DOHH2 (cell line): ENCODE data around the gene CACNA1B.

Experiments
- H3F3A ChIP-seq: fragments of 200-600 bp; sonication (generic), shearing (Covaris generic); 2 replicates; pipeline ENCODE4 v1.6.0; 2016; ENCODE audit warnings: antibody characterized with exemption, mild to moderate bottlenecking; ENCODE audit not compliant: control insufficient read depth, insufficient read depth
- H3K27ac ChIP-seq: fragments of 200-600 bp; sonication (generic); 2 replicates; pipeline ENCODE4 v1.5.1; 2014; ENCODE audit warnings: low read depth, mild to moderate bottlenecking, low read length, moderate library complexity
- H3K27me3 ChIP-seq: fragments of 200-600 bp; sonication (generic); 2 replicates; pipeline ENCODE4 v1.6.1; 2014; ENCODE audit warnings: mild to moderate bottlenecking, low read length, mixed read lengths; ENCODE audit not compliant: control insufficient read depth
- H3K36me3 ChIP-seq: fragments of 200-600 bp; sonication (generic); 2 replicates; pipeline ENCODE4 v1.6.1; 2014; ENCODE audit warnings: mild to moderate bottlenecking, low read length, moderate library complexity, mixed read lengths; ENCODE audit not compliant: control insufficient read depth
- H3K4me1 ChIP-seq: fragments of 200-600 bp; sonication (generic); 2 replicates; pipeline ENCODE4 v1.6.1; 2014; ENCODE audit warnings: mild to moderate bottlenecking, low read length, mixed read lengths; ENCODE audit not compliant: control insufficient read depth
- H3K4me2 ChIP-seq: fragments of 200-600 bp; sonication (generic); 2 replicates; pipeline ENCODE4 v1.6.0; 2014; ENCODE audit warnings: mild to moderate bottlenecking, low read length, moderate library complexity
- H3K4me3 ChIP-seq: fragments of 200-600 bp; sonication (generic); 2 replicates; pipeline ENCODE4 v1.5.1; 2014; ENCODE audit warnings: mild to moderate bottlenecking, low read length, mixed read lengths
- H3K79me2 ChIP-seq: fragments of 200-600 bp; sonication (generic); 2 replicates; pipeline ENCODE4 v1.6.1; 2014; ENCODE audit warnings: mild to moderate bottlenecking, low read length, mixed read lengths; ENCODE audit not compliant: control insufficient read depth
- H3K9me2 ChIP-seq: fragments of 200-600 bp; sonication (generic); replicated peaks from 2 replicates; pipeline ENCODE4 v1.6.1; 2014; ENCODE audit warnings: mild to moderate bottlenecking, low read length, mixed read lengths; ENCODE audit not compliant: control insufficient read depth
- H3K9me3 ChIP-seq: fragments of 200-600 bp; sonication (generic); 2 replicates; pipeline ENCODE4 v1.6.1; 2014; ENCODE audit warnings: antibody characterized with exemption, low read length, mixed read lengths; ENCODE audit not compliant: control insufficient read depth, insufficient read depth
- H4K20me1 ChIP-seq: fragments of 200-600 bp; sonication (generic); 2 replicates; pipeline ENCODE4 v1.6.0; 2014; ENCODE audit warnings: low read depth, mild to moderate bottlenecking, antibody characterized with exemption, low read length, moderate library complexity; ENCODE audit not compliant: control insufficient read depth, insufficient read depth
- CTCF ChIP-seq: fragments of 200-600 bp; sonication (generic); IDR thresholded peaks from one replicate; pipeline ENCODE4 v1.5.1; 2014; ENCODE audit warnings: antibody characterized with exemption, mild to moderate bottlenecking, low read depth, low read length; ENCODE audit not compliant: poor library complexity, severe bottlenecking
- EZH2phosphoT487 ChIP-seq: fragments of 200-600 bp; sonication (generic); IDR thresholded peaks from 2 replicates; pipeline ENCODE4 v1.6.1; 2017; ENCODE audit warnings: borderline replicate concordance, mild to moderate bottlenecking, antibody characterized with exemption, low read length, moderate library complexity, mixed read lengths

CACNA1B gene

GRCh38 chr9:138076650-138077009, 199.0 kb downstream of the CACNA1B start:
- Histone ChIP-seq H3K4me2 (no peak overlapping the region), H3K36me3 (no peaks in the 10 kb centered on the region), H3K27ac (no peak overlapping the region), H4K20me1 (no peaks in the 10 kb centered on the region), H3K4me1 (no peaks in the 10 kb centered on the region), H3K79me2 (no peaks in the 10 kb centered on the region), H3K9me3 (no peaks in the 10 kb centered on the region), H3F3A (no peaks in the 10 kb centered on the region), H3K9me2 (no peaks in the 10 kb centered on the region), H3K4me3 (no peak overlapping the region), H3K27me3 (no peaks in the 10 kb centered on the region)
- no peak for TF ChIP-seq EZH2phosphoT487
- no peak for TF ChIP-seq CTCF

GRCh38 chr9:138077126-138077525, 199.5 kb downstream of the CACNA1B start:
- Histone ChIP-seq H3K27ac (no peak overlapping the region), H3K4me2 (no peak overlapping the region), H4K20me1 (no peaks in the 10 kb centered on the region), H3K27me3 (no peaks in the 10 kb centered on the region), H3K9me3 (no peaks in the 10 kb centered on the region), H3F3A (no peaks in the 10 kb centered on the region), H3K9me2 (no peaks in the 10 kb centered on the region), H3K4me3 (no peak overlapping the region), H3K79me2 (no peaks in the 10 kb centered on the region), H3K4me1 (no peaks in the 10 kb centered on the region), H3K36me3 (no peaks in the 10 kb centered on the region)
- TF ChIP-seq EZH2phosphoT487 (no peak), CTCF (no peak)

GRCh38 chr9:138077898-138078540, 200.4 kb downstream of the CACNA1B start:
- Histone ChIP-seq H3K9me2 (no peaks in the 10 kb centered on the region), H3K79me2 (no peaks in the 10 kb centered on the region), H3K27me3 (no peaks in the 10 kb centered on the region), H4K20me1 (no peaks in the 10 kb centered on the region), H3F3A (no peaks in the 10 kb centered on the region), H3K27ac (no peak overlapping the region), H3K9me3 (no peaks in the 10 kb centered on the region), H3K36me3 (no peaks in the 10 kb centered on the region), H3K4me1 (no peaks in the 10 kb centered on the region), H3K4me2 (no peak overlapping the region), H3K4me3 (no peak overlapping the region)
- no peak for TF ChIP-seq CTCF
- TF ChIP-seq EZH2phosphoT487: no peak

GRCh38 chr9:138078846-138079245, 201.3 kb downstream of the CACNA1B start:
- Histone ChIP-seq H3K36me3 (no peaks in the 10 kb centered on the region), H3K79me2 (no peaks in the 10 kb centered on the region), H3K9me3 (no peaks in the 10 kb centered on the region; the same call in 1 of the 2 replicates), H3F3A (no peaks in the 10 kb centered on the region), H3K9me2 (no peaks in the 10 kb centered on the region), H3K4me1 (no peaks in the 10 kb centered on the region), H3K4me2 (no peak overlapping the region), H3K27ac (no peak overlapping the region), H3K27me3 (no peaks in the 10 kb centered on the region), H3K4me3 (no peak overlapping the region), H4K20me1 (no peaks in the 10 kb centered on the region)
- TF ChIP-seq CTCF (no peak), EZH2phosphoT487 (no peak)
